Activated CD4-positive, alpha-beta T cell treated with anti-CD3 and anti-CD28 coated beads for 1 hour (primary cell): Measurements from ENCODE around the gene MIPEP.

Source experiments
- DNase-seq: peaks from one replicate; pipeline ENCODE4 v3.0.0-alpha.2; 2020

Gene MIPEP

GRCh38 chr13:23804166-23804565 is 85.0 kb downstream of the MIPEP start:
- no peak for DNase-seq

- no peak for DNase-seq
Measured at GRCh38 chr13:23801141-23801540, 88.1 kb downstream of the MIPEP start.

- no peak for DNase-seq
Measured at GRCh38 chr13:23799945-23800344, 89.3 kb downstream of the MIPEP start.

GRCh38 chr13:23797276-23797903 is 91.8 kb downstream of the MIPEP start:
- no peak for DNase-seq

- no peak for DNase-seq
Measured at GRCh38 chr13:23796551-23796950, 92.6 kb downstream of the MIPEP start.

- DNase-seq = no peak
Measured at GRCh38 chr13:23794267-23795161, 94.7 kb downstream of the MIPEP start.

- DNase-seq = no peak
Measured at GRCh38 chr13:23793711-23794110, 95.5 kb downstream of the MIPEP start.

- no peak for DNase-seq
Measured at GRCh38 chr13:23792680-23793079, 96.5 kb downstream of the MIPEP start.

- DNase-seq = no peak
Measured at GRCh38 chr13:23790577-23791170, 98.5 kb downstream of the MIPEP start.

- no peak for DNase-seq
Measured at GRCh38 chr13:23789576-23790346, 99.4 kb downstream of the MIPEP start.

- no peak for DNase-seq
Measured at GRCh38 chr13:23788459-23788858, 100.7 kb downstream of the MIPEP start.

GRCh38 chr13:23787464-23787863 is 101.7 kb downstream of the MIPEP start:
- DNase-seq = no peak

GRCh38 chr13:23786607-23787006 is 102.6 kb downstream of the MIPEP start:
- DNase-seq = no peak

GRCh38 chr13:23778879-23779278 is 110.3 kb downstream of the MIPEP start:
- DNase-seq = no peak

GRCh38 chr13:23778002-23778652 is 111.1 kb downstream of the MIPEP start:
- no peak for DNase-seq

- no peak for DNase-seq
Measured at GRCh38 chr13:23777575-23777870, 111.7 kb downstream of the MIPEP start.

GRCh38 chr13:23776698-23777574 is 112.3 kb downstream of the MIPEP start:
- DNase-seq = no peak

GRCh38 chr13:23772717-23773116 is 116.5 kb downstream of the MIPEP start:
- no peak for DNase-seq

- DNase-seq = no peak
Measured at GRCh38 chr13:23771956-23772355, 117.2 kb downstream of the MIPEP start.

GRCh38 chr13:23771552-23771951 is 117.6 kb downstream of the MIPEP start:
- DNase-seq = no peak

- no peak for DNase-seq
Measured at GRCh38 chr13:23770973-23771372, 118.2 kb downstream of the MIPEP start.

GRCh38 chr13:23770428-23770827 is 118.8 kb downstream of the MIPEP start:
- no peak for DNase-seq
